HG03108 (cell line): ENCODE measurements around the gene HES3.

Experiments used
- ATAC-seq: cut with Tn5 transposase; IDR thresholded peaks from one replicate; pipeline ENCODE4 v1.9.1; 2021; ENCODE audit warnings: moderate library complexity; ENCODE audit not compliant: unreplicated experiment

Gene HES3

GRCh38 chr1:6260961-6261614, 17.1 kb downstream of the HES3 start, which contains the start of gene GPR153:
Gene GPR153, minus strand, starts transcription at chr1:6261098. Its CDS starts 6,193 bp downstream, at chr1:6254905.
- ATAC-seq, result no peak

DNA sequence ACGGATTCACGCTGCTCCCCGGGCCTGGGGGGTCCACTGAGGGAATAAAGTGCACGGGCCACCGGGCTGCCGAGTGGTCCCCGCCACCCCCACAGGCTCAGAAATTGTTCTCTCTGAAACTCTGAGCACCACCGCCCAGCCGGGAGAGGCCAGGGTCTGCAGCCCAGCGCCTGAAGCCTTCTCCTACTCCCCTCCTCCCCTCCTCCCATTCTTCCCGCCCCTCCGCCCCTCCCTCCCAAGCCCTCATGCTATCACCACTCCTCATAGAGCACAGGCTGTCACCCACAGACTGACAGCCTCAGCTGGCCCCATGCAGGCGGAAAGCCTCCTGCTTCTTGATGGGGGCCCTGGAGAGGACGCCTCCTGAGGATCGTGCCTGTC, 17.6 kb downstream of the HES3 start:
- no peak for ATAC-seq

GRCh38 chr1:6262555-6263420, 18.8 kb downstream of the HES3 start:
- ATAC-seq, result no peak

GRCh38 chr1:6263716-6264115, 19.7 kb downstream of the HES3 start:
- no peak for ATAC-seq

DNA sequence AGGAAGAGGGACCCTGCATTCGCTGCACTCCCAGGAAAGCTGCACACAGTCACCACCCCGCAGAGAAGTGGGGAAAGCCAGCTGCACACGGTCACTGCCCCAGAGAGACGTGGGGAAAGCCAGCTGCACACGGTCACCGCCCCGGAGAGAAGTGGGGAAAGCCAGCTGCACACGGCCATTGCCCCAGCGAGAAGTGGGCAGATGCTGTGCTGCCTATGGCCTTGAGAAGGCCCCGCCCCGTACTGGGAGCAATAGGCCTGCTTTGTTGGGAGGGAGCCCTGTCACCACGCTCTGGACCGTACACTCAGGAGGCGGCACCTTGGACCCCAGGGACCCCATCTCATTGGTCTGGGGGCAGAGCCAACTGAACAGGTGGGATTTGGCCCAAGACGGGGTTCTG, 21.2 kb downstream of the HES3 start:
- no peak for ATAC-seq

DNA sequence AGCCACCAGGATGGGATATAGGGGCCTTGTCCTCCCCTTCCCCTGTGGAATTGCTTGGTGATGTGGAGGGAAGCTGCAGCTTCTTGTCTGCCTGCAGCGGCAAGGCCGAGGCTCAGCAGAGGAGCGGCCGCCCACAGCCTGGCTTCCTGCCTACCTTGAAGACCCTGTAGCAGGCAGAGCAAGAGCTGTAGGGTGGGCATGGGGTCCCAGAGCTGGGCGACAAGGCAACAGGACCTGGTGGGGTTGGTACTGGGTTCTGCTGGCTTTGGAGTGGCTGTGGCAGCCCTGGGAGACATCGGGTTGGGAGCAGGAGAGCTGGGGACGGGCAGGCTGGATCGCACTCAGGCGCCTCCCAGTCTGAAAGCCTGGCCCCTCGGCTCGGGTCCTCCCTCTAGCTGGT, 22.7 kb downstream of the HES3 start:
- ATAC-seq, result no peak

DNA sequence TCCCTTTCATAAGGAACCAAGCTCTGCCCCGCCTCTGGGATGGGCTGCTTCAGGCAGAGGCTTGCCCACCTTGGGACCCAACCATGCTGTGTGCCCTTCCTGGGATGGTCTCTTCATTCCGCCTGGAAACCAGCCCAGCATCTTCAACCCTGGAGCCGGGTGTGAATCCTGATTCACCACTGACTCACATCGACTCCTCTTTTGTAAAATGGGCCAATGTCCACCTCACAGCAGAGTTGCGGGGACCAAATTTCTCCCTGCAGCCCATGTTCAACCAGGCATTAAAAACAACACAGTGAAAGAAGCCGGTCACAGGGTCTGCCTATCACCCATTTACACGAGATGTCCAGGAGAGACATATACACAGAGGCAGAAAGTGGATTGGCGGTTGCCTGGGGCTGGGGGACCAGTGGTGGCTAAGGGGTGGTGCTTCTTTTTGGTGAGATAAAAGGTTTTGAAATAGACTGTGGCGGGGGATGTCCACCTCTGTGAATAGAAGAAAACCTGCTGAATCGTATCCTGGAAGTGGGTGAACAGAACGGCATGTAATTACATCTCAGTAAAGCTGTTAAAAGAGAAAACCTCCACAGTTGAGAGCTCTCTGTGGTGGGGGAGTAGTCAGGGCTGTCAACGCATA, 23.8 kb downstream of the HES3 start:
- no peak for ATAC-seq

- no peak for ATAC-seq
Observed at GRCh38 chr1:6268415-6268814, 24.4 kb downstream of the HES3 start.

DNA sequence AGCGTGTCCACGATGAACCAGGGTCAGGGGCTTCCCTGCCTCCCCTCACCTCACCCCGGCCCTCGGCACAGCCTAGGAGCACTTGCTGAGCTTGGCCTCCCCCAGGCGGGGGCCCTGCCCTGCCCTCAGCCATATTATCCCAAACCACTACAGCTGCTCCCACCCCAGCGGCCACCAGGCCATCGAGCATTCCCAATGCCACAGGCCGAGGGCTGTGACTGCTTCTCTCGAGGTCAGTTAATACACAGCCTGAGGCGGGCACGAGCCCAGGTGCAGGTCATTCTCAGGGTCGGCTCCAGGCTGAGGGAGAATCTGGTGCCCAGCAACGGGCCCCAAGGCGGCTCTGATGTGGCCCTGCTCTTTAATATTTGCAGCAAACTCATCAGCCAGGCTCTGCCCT, 25.3 kb downstream of the HES3 start:
- no peak for ATAC-seq

DNA sequence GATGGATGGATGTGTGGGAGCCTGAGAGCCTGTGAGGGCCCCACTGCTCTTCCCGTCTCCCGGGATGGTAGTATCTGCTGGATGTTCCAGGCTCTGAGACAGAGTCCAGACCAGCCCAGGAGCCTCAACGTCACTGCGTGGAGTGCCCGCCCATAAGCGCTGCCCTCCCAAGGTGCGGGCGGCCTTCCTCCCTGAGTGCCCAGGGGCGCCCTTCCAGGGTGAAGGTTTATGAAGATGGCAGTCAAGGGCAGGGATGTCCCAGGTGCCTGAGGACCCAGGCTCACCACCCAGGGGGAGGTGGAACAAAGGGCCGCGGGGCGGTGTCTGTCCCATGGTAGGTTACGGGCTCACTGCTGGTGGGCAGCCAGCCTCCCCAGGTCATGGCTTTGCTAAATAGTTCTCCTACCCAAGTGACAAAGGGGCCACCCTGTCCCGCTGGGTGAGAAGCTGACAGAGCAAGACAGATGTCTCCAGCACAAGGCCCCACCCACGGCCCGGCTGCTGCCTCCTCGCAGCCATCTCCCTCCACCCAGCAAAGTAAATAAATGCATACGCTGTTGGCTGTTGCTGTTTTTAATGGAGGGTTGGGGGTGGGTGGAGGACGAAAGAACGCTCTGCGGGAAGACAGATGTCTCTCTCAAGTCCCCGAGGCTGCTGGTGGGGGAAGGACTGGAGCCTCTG, 25.9 kb downstream of the HES3 start:
- no peak for ATAC-seq

- no peak for ATAC-seq
Observed at GRCh38 chr1:6270401-6270800, 26.4 kb downstream of the HES3 start.

GRCh38 chr1:6271006-6271405, 27.0 kb downstream of the HES3 start:
- no peak for ATAC-seq

DNA sequence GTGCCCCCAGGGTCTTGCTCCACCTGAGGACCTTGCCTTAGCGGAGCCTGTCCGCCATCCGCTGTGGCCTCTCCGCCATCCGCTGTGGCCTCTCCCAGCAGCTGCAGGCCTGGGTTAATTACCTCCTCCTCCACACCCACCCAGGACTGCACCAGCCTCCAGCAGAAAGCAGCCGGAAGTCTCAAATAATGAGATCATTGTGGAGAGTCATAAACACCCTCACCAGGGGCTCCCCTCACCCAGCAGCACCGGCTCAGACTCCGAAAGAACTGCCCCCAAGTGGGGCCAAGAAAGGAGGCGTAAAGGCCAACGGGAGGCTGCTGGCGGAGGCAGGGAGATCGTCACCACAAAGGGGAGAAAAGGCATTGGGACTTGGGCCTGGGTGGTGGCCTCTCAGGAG, 27.6 kb downstream of the HES3 start:
- ATAC-seq, result no peak

DNA sequence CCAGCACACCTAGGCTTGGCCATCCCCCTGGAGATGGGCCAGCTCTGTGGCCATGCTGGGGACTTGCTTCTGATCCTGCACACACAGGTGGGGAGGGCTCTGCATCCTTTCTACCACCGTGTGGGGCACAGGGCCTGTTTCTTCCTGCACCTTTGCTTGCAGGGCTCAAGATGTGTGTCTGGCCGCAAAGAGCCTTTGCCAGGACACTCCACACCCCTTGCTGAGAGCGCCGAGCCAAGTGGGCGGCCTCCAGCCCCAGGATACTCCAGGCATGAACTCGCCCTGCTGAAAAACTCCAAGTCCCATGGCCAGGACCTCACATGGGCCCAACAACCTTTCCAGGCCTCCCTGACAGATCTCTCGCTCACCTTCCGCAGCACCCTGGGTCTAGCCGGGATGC, 28.5 kb downstream of the HES3 start:
- ATAC-seq, result no peak

GRCh38 chr1:6272868-6273267, 28.9 kb downstream of the HES3 start:
- ATAC-seq, result no peak

GRCh38 chr1:6273380-6273891, 29.5 kb downstream of the HES3 start:
- ATAC-seq, result no peak

- no peak for ATAC-seq
Observed at GRCh38 chr1:6274102-6274501, 30.1 kb downstream of the HES3 start.

DNA sequence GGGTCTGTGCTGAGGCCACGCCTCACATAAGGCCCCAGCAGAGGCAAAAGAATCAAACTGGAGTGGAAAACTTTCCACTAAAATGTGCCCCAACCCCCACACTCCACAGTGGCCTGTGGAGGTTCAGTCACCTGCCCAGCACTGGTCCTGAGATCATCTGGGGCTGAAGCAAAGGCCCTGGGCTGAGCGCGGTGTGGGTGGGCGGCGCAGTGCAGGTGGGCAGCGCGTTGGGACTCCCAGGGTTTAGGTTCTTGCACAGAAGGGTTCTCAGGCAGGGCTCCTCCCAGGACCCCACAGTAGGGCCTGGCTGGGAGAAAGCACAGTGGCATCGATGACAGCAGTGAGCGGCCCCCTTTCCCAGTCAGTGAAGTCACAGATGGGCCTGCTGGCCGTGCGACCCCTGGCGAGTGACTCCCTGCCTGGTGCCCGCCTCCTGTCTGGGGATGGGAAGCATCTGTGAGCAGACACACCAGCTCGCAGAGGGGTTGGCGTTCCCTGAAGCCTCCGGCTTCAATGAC, 30.7 kb downstream of the HES3 start:
- no peak for ATAC-seq

DNA sequence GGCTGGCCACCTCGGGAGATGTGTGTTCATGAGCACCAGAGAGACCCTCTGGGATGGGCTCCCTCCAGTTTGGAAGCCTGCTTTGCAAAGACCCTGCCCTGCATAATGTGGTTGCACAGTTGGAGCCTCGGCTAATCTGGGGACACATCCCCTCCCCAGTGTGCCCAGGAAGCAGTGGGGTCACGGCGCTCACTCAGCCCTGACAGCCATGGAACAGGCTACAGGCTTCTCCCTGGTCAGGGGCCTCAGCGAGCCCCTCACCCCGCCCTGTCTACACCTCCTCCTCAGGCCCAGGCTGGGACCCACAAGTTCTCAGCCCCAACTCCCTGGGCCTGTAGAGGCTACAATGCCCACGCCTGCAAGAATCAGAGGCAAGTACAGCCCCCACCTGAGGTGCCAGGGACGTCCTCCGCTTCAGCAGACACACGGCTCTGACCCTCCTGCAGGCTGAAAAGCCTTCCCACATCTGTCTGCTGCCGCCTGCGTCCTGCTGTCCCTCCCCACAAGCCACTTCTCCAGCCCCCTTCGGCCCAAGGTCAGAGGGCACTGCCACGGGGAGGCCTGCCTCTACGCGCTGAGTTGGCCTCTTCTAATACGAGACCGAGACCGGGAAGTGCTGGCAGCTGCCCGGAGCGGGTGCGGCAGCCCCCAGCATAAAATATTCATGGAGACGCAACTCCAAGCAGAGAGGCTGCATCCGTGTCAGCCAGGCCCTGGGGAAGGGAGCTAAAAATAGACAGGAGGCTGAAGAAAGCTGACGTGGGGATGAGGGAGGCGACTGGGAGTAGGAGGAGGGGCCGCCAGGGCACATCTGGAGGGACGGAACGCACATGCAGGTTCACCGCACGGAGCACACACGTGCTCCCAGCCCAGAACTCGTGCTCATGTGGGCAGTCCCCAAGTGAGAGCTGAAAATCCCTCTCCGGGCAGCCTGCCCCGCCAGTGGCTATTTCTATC, 32.1 kb downstream of the HES3 start:
- ATAC-seq, result no peak
